DOHH2 (cell line): Measurements from ENCODE around the gene SOX8.

Experiments used
- H3F3A ChIP-seq: fragments of 200-600 bp; sonication (generic), shearing (Covaris generic); 2 replicates; pipeline ENCODE4 v1.6.0; 2016; ENCODE audit warnings: antibody characterized with exemption, mild to moderate bottlenecking; ENCODE audit not compliant: control insufficient read depth, insufficient read depth
- H3K27ac ChIP-seq: fragments of 200-600 bp; sonication (generic); 2 replicates; pipeline ENCODE4 v1.5.1; 2014; ENCODE audit warnings: low read depth, mild to moderate bottlenecking, low read length, moderate library complexity
- H3K27me3 ChIP-seq: fragments of 200-600 bp; sonication (generic); 2 replicates; pipeline ENCODE4 v1.6.1; 2014; ENCODE audit warnings: mild to moderate bottlenecking, low read length, mixed read lengths; ENCODE audit not compliant: control insufficient read depth
- H3K36me3 ChIP-seq: fragments of 200-600 bp; sonication (generic); 2 replicates; pipeline ENCODE4 v1.6.1; 2014; ENCODE audit warnings: mild to moderate bottlenecking, low read length, moderate library complexity, mixed read lengths; ENCODE audit not compliant: control insufficient read depth
- H3K4me1 ChIP-seq: fragments of 200-600 bp; sonication (generic); 2 replicates; pipeline ENCODE4 v1.6.1; 2014; ENCODE audit warnings: mild to moderate bottlenecking, low read length, mixed read lengths; ENCODE audit not compliant: control insufficient read depth
- H3K4me2 ChIP-seq: fragments of 200-600 bp; sonication (generic); 2 replicates; pipeline ENCODE4 v1.6.0; 2014; ENCODE audit warnings: mild to moderate bottlenecking, low read length, moderate library complexity
- H3K4me3 ChIP-seq: fragments of 200-600 bp; sonication (generic); 2 replicates; pipeline ENCODE4 v1.5.1; 2014; ENCODE audit warnings: mild to moderate bottlenecking, low read length, mixed read lengths
- H3K79me2 ChIP-seq: fragments of 200-600 bp; sonication (generic); 2 replicates; pipeline ENCODE4 v1.6.1; 2014; ENCODE audit warnings: mild to moderate bottlenecking, low read length, mixed read lengths; ENCODE audit not compliant: control insufficient read depth
- H3K9me2 ChIP-seq: fragments of 200-600 bp; sonication (generic); replicated peaks from 2 replicates; pipeline ENCODE4 v1.6.1; 2014; ENCODE audit warnings: mild to moderate bottlenecking, low read length, mixed read lengths; ENCODE audit not compliant: control insufficient read depth
- H3K9me3 ChIP-seq: fragments of 200-600 bp; sonication (generic); 2 replicates; pipeline ENCODE4 v1.6.1; 2014; ENCODE audit warnings: antibody characterized with exemption, low read length, mixed read lengths; ENCODE audit not compliant: control insufficient read depth, insufficient read depth
- H4K20me1 ChIP-seq: fragments of 200-600 bp; sonication (generic); 2 replicates; pipeline ENCODE4 v1.6.0; 2014; ENCODE audit warnings: low read depth, mild to moderate bottlenecking, antibody characterized with exemption, low read length, moderate library complexity; ENCODE audit not compliant: control insufficient read depth, insufficient read depth
- EZH2phosphoT487 ChIP-seq: fragments of 200-600 bp; sonication (generic); IDR thresholded peaks from 2 replicates; pipeline ENCODE4 v1.6.1; 2017; ENCODE audit warnings: borderline replicate concordance, mild to moderate bottlenecking, antibody characterized with exemption, low read length, moderate library complexity, mixed read lengths
- TF ChIP-seq, protein P1 (sequence below): fragments of 200-600 bp; sonication (generic); IDR thresholded peaks from one replicate; pipeline ENCODE4 v1.5.1; 2014; ENCODE audit warnings: antibody characterized with exemption, mild to moderate bottlenecking, low read depth, low read length; ENCODE audit not compliant: poor library complexity, severe bottlenecking

The SOX8 gene

DNA sequence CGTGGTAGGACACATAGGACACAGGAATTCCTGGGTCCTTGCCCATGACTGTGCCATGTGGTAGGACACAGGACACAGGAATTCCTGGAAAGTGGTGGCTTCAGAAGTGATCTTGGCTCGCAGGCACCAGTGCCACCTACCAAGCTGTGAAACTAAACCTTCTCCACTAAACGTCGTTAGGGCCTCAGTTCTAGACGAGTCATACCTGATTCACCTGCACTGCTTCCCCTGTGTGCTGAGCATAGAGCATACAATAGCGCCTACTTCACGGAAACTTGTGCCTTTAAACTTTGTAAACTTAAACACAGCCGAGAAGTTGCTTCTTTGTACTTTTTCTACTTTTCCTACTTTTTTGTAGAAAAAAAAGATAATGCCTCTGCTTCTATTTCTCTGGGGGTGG, 4.8 kb downstream of the SOX8 start:
- TF ChIP-seq EZH2phosphoT487, result no peak
- TF ChIP-seq, protein P1, sequence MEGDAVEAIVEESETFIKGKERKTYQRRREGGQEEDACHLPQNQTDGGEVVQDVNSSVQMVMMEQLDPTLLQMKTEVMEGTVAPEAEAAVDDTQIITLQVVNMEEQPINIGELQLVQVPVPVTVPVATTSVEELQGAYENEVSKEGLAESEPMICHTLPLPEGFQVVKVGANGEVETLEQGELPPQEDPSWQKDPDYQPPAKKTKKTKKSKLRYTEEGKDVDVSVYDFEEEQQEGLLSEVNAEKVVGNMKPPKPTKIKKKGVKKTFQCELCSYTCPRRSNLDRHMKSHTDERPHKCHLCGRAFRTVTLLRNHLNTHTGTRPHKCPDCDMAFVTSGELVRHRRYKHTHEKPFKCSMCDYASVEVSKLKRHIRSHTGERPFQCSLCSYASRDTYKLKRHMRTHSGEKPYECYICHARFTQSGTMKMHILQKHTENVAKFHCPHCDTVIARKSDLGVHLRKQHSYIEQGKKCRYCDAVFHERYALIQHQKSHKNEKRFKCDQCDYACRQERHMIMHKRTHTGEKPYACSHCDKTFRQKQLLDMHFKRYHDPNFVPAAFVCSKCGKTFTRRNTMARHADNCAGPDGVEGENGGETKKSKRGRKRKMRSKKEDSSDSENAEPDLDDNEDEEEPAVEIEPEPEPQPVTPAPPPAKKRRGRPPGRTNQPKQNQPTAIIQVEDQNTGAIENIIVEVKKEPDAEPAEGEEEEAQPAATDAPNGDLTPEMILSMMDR, result no peak
- Histone ChIP-seq H3K36me3 (no peaks in the 10 kb centered on the region), H3K79me2 (no peaks in the 10 kb centered on the region), H3K4me2 (no peak overlapping the region), H3K9me3 (no peaks in the 10 kb centered on the region), H3F3A (no peaks in the 10 kb centered on the region), H3K4me3 (no peak overlapping the region), H3K9me2 (no peaks in the 10 kb centered on the region), H3K4me1 (no peaks in the 10 kb centered on the region), H3K27me3 (no peaks in the 10 kb centered on the region), H3K27ac (no peak overlapping the region), H4K20me1 (no peaks in the 10 kb centered on the region)

GRCh38 chr16:986925-987582, 5.5 kb downstream of the SOX8 start:
- Histone ChIP-seq H3K27ac (no peak overlapping the region), H3K36me3 (no peaks in the 10 kb centered on the region), H3K4me1 (no peaks in the 10 kb centered on the region), H3K79me2 (no peaks in the 10 kb centered on the region), H3K4me2 (no peak overlapping the region), H3K27me3 (no peaks in the 10 kb centered on the region), H3K4me3 (no peak overlapping the region), H4K20me1 (no peaks in the 10 kb centered on the region), H3K9me2 (no peaks in the 10 kb centered on the region), H3K9me3 (no peaks in the 10 kb centered on the region), H3F3A (no peaks in the 10 kb centered on the region)
- TF ChIP-seq EZH2phosphoT487, result no peak
- TF ChIP-seq, protein P1, result no peak

DNA sequence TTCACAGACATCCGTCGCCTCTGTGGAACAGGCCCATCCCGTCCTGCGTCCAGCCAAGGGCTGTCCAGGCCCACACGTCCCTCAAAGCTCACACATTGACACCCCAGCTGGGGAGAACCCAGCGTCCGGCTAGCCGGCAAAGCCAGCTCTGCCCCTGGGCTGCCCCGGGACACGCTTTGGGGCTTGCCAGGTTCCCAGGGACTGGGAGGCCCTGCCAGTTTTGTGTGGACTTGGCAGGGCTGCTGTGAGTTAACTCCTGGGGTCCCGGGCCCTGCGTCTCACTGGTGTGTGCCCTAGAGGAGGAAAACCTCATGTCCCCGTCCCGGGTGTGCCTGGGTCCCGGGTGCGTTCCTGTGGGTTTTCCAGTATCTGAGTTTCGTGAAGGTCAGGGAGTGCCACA, 6.3 kb downstream of the SOX8 start:
- Histone ChIP-seq H3F3A (no peaks in the 10 kb centered on the region), H3K27ac (no peak overlapping the region), H3K9me3 (no peaks in the 10 kb centered on the region), H3K4me1 (no peaks in the 10 kb centered on the region), H3K27me3 (no peaks in the 10 kb centered on the region), H4K20me1 (no peaks in the 10 kb centered on the region), H3K9me2 (no peaks in the 10 kb centered on the region), H3K4me2 (no peak overlapping the region), H3K4me3 (no peak overlapping the region), H3K36me3 (no peaks in the 10 kb centered on the region), H3K79me2 (no peaks in the 10 kb centered on the region)
- TF ChIP-seq, protein P1, result no peak
- TF ChIP-seq EZH2phosphoT487, result no peak
